Right lobe of liver (tissue), 4 donors: ENCODE measurements around the gene OSBPL5.
"Not testable (repeated sequence)": the region's sequence is repeated elsewhere in the genome, so short reads cannot be mapped to it uniquely, and the experiment has no call there.

Source experiments
- CTCF ChIP-seq, 4 donors: fragments of 200-600 bp in 3 of 4; fragments of 450-650 bp in 1 of 4; IDR thresholded peaks; one replicate each; pipeline versions ENCODE4 v1.5.1 to v1.8.0; 2016 to 2022; ENCODE audit warnings: antibody characterized with exemption in 4 of 4, mild to moderate bottlenecking in 2 of 4
- POLR2A ChIP-seq: fragments of 450-650 bp; IDR thresholded peaks from one replicate; pipeline ENCODE4 v1.6.1; 2017; ENCODE audit warnings: antibody characterized with exemption, mild to moderate bottlenecking
- donor health status: DM: no; HTN: no; CAD: no.
- donor health status: DM: no; HTN: no; CAD: no.
- donor health status: DM: no; HTN: yes; CAD: no.

- TF ChIP-seq CTCF (IDR thresholded peaks at IDR 0.05); POLR2A: not testable (repeated sequence)
Measured at GRCh38 chr11:3113661-3114060, 51.4 kb downstream of the OSBPL5 start.
